ENCODE results near the gene SPATA13. TPM values are rescaled to one million over a fixed set of nuclear protein-coding genes. Genes with fewer than 3 reads are reported as not detected.

The SPATA13 gene
- total RNA-seq, result 100 to 1,000 TPM in 1 of 2 donors, 10 to 100 TPM in 1; 85.2 to 163 TPM

DNA sequence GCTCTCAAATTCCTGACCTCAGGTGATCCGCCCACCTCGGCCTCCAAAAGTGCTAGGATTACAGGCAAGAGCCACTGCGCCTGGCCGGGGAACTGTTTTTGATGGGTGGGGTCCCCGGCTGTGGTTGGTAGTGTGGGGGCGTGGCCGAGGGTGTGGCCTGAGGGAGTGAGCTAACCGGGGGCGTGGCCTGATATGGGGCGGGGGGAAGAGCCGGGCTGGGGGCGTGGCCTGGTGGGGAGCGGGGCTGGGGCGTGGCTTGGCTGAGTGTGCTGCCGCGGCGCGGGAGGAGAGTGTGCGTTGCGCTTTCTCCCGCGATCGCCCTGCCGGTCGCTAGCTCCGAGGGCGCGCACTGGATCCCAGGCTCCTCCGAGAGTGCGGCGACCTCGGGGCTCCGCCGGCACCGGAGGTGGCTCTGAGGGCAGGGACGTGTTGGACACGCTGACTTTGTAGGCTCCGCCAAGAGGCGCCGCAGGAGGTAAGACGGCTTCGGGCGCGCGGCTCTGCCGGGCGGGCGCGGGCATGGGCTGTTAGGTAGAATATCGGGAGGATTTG is at the start of gene SPATA13:
Gene SPATA13 (plus strand): TSS at position 263 of the 552 bp plus-strand sequence. CDS start 62,210 bp downstream, outside the sequence.
- TF ChIP-seq CTCF (IDR thresholded peaks at IDR 0.05) (peak in 2 of 4 experiments; percentile 6 to 22), POLR2AphosphoS5 (IDR thresholded peaks at IDR 0.05) (peak; percentile 72), POLR2A (IDR thresholded peaks at IDR 0.05) (peak; percentile 74)
- H3K36me3 ChIP-seq, result no peaks in the 10 kb centered on the region
- 3% methylated on average over 25 of the region's 50 CpGs for WGBS
- peak within 1 kb of the TSS; percentile 76 to 86 for H3K27ac ChIP-seq
- H3K4me1 ChIP-seq (replicated peaks), result no peaks in the 10 kb centered on the region
- intact Hi-C loops (cut with DNase I), result loop anchor here (5.0 kb wide), 1 partner anchor 37 kb away; no protein-coding TSS in a partner anchor
- peak within 1 kb of the TSS; percentile 80 to 86 for H3K4me3 ChIP-seq
- peak; percentile 94 for DNase-seq (ENCODE audit: low spot score)
- H3K27me3 ChIP-seq (replicated peaks; ENCODE audit: insufficient read depth), result no peaks in the 10 kb centered on the region
- no peaks in the 10 kb centered on the region for H3K9me3 ChIP-seq

DNA sequence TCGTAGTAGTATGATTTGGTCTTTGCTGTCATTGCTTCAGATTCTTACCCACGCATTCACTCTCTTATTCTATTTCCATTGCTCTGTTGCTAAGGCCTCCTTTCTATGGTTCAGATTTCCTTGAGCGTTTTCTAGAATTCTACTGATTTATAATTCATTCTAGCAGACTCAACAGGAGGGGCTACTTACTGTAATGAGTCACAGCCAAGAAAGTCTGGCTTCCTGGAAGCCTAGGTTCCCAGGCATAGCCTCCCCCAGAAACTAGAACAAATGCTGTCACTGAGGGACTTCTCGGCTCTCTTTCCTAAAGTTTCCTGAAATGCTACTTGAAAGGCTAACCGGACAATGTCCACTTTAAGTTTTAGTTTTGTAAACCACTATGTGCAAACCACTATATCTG is 47.7 kb upstream of the SPATA13 start:
- H3K27me3 ChIP-seq (replicated peaks; ENCODE audit: insufficient read depth), result no peaks in the 10 kb centered on the region
- intact Hi-C loops (cut with DNase I), result no loop called here
- no peak for DNase-seq (ENCODE audit: low spot score)
- 82% methylated on average over 5 of the region's 5 CpGs for WGBS
- no peaks in the 10 kb centered on the region for H3K4me1 ChIP-seq (replicated peaks)
- TF ChIP-seq CTCF (IDR thresholded peaks at IDR 0.05) (no peak), POLR2A (IDR thresholded peaks at IDR 0.05) (no peak), POLR2AphosphoS5 (IDR thresholded peaks at IDR 0.05) (no peak)
- H3K27ac ChIP-seq, result no peak overlapping the region
- no peaks in the 10 kb centered on the region for H3K36me3 ChIP-seq
- H3K4me3 ChIP-seq, result no peak overlapping the region
- H3K9me3 ChIP-seq, result no peaks in the 10 kb centered on the region

- no peaks in the 10 kb centered on the region for H3K36me3 ChIP-seq
- TF ChIP-seq CTCF (IDR thresholded peaks at IDR 0.05), result no peak
- TF ChIP-seq POLR2AphosphoS5 (IDR thresholded peaks at IDR 0.05), result no peak
- no peak for TF ChIP-seq POLR2A (IDR thresholded peaks at IDR 0.05)
- H3K4me3 ChIP-seq, result no peak overlapping the region
- no peaks in the 10 kb centered on the region for H3K27me3 ChIP-seq (replicated peaks; ENCODE audit: insufficient read depth)
- no peaks in the 10 kb centered on the region for H3K9me3 ChIP-seq
- DNase-seq (ENCODE audit: low spot score), result no peak
- intact Hi-C loops (cut with DNase I), result no loop called here
- 90% methylated on average over 4 of the region's 6 CpGs for WGBS
- H3K4me1 ChIP-seq (replicated peaks), result no peaks in the 10 kb centered on the region
- no peak overlapping the region for H3K27ac ChIP-seq
Observed at GRCh38 chr13:24115671-24116070, 44.8 kb upstream of the SPATA13 start.

- intact Hi-C loops (cut with DNase I), result no loop called here
- Histone ChIP-seq H3K4me1 (replicated peaks) (no peaks in the 10 kb centered on the region), H3K27me3 (replicated peaks; ENCODE audit: insufficient read depth) (no peaks in the 10 kb centered on the region), H3K36me3 (no peaks in the 10 kb centered on the region), H3K27ac (no peak overlapping the region), H3K9me3 (no peaks in the 10 kb centered on the region), H3K4me3 (no peak overlapping the region)
- no peak for TF ChIP-seq CTCF (IDR thresholded peaks at IDR 0.05)
- no peak for TF ChIP-seq POLR2AphosphoS5 (IDR thresholded peaks at IDR 0.05)
- TF ChIP-seq POLR2A (IDR thresholded peaks at IDR 0.05), result no peak
- 95% methylated on average over 6 of the region's 6 CpGs for WGBS
- no peak for DNase-seq (ENCODE audit: low spot score)
Observed at GRCh38 chr13:24116131-24116530, 44.4 kb upstream of the SPATA13 start.

GRCh38 chr13:24118576-24118975 is 41.9 kb upstream of the SPATA13 start:
- WGBS, result 89% methylated on average over 5 of the region's 5 CpGs
- no peaks in the 10 kb centered on the region for H3K9me3 ChIP-seq
- TF ChIP-seq POLR2A (IDR thresholded peaks at IDR 0.05), result no peak
- no peak for TF ChIP-seq CTCF (IDR thresholded peaks at IDR 0.05)
- no peak for TF ChIP-seq POLR2AphosphoS5 (IDR thresholded peaks at IDR 0.05)
- DNase-seq (ENCODE audit: low spot score), result no peak
- no peaks in the 10 kb centered on the region for H3K27me3 ChIP-seq (replicated peaks; ENCODE audit: insufficient read depth)
- no peaks in the 10 kb centered on the region for H3K4me1 ChIP-seq (replicated peaks)
- no peak overlapping the region for H3K4me3 ChIP-seq
- intact Hi-C loops (cut with DNase I), result no loop called here
- H3K36me3 ChIP-seq, result no peaks in the 10 kb centered on the region
- no peak overlapping the region for H3K27ac ChIP-seq
